Upper lobe of left lung (tissue), 4 donors: ENCODE data around the gene NUDC.
A peak's percentile ranks its signal among the peaks of the same experiment; 100 is the strongest.

Source experiments
- CTCF ChIP-seq, 6 experiments: fragments of 450-650 bp in 4 of 6; fragments of 200-600 bp in 2 of 6; sonication (generic) in 2 of 6; IDR thresholded peaks; one replicate each; pipeline ENCODE4 v1.5.1; 2016 to 2019; ENCODE audit warnings: antibody characterized with exemption in 6 of 6
- EP300 ChIP-seq, 4 donors: sonication (generic); formaldehyde crosslinking; IDR thresholded peaks; one replicate each; pipeline ENCODE4 v1.5.1; 2017; ENCODE audit warnings: antibody characterized with exemption in 4 of 4, control low read depth in 2 of 4
- POLR2A ChIP-seq, 4 donors: fragments of 450-650 bp; IDR thresholded peaks; one replicate each; pipeline ENCODE4 v1.5.1; 2016 to 2017; ENCODE audit warnings: antibody characterized with exemption in 4 of 4, mild to moderate bottlenecking in 2 of 4
- POLR2AphosphoS5 ChIP-seq, 2 donors: sonication (generic); formaldehyde crosslinking; IDR thresholded peaks; one replicate each; pipeline ENCODE4 v1.5.1; 2017; ENCODE audit warnings: antibody characterized with exemption in 2 of 2

- TF ChIP-seq CTCF (IDR thresholded peaks at IDR 0.05) (no peak), POLR2A (IDR thresholded peaks at IDR 0.05) (no peak), POLR2AphosphoS5 (IDR thresholded peaks at IDR 0.05) (peak in 1 of 2 donors; percentile 10), EP300 (IDR thresholded peaks at IDR 0.05) (no peak)
Observed at GRCh38 chr1:26907071-26907917, 14.2 kb upstream of the NUDC start.
